GM12878 (cell line): Measurements from ENCODE around the gene CHAD. TPM values are rescaled to one million over a fixed set of nuclear protein-coding genes. Genes with fewer than 3 reads are reported as not detected.
"Not testable (repeated sequence)": the region's sequence is repeated elsewhere in the genome, so short reads cannot be mapped to it uniquely, and the experiment has no call there.

Source experiments
- ATAC-seq: fragments of 200-7000 bp; cut with Tn5 transposase; 3 replicates; pipeline ENCODE4 v1.9.1; 2020; ENCODE audit warnings: mild to moderate bottlenecking, moderate library complexity
- BruUV-seq: library from RNA; stranded (reverse); fragments of 400-500 nt; replicated peaks from 2 replicates; lab custom pipeline; 2021; lab: Mats Ljungman, UMichigan
- CTCF ChIA-PET: fragments of 300-600 bp; sonication (Branson Sonifier 250); formaldehyde crosslinking; extraction: SDS; loops from one replicate; lab custom pipeline; 2021; ENCODE audit warnings: inconsistent platforms; lab: Yijun Ruan, JAX
- POLR2A ChIA-PET: fragments of 350-600 bp; formaldehyde crosslinking; extraction: SDS; loops from one replicate; lab custom pipeline; 2021; ENCODE audit warnings: inconsistent platforms; lab: Charles Lee
- RAD21 ChIA-PET: fragments of 300-600 bp; sonication (Branson Sonifier 250); formaldehyde crosslinking; loops from one replicate; lab custom pipeline; 2023; ENCODE audit warnings: antibody characterized with exemption; ENCODE audit not compliant: unreplicated experiment; lab: Charles Lee
- SMC1A ChIA-PET: fragments of 300-600 bp; sonication (Branson Sonifier 250); formaldehyde crosslinking; loops from one replicate; lab custom pipeline; 2023; ENCODE audit not compliant: unreplicated experiment, uncharacterized antibody; lab: Charles Lee
- DNase-seq: peaks from one replicate; pipeline ENCODE4 v3.0.0-alpha.2; 2011; ENCODE audit warnings: low read depth, low spot score
- FAIRE-seq: peaks from 3 replicates; lab custom pipeline; 2011; peaks lifted over from hg19 to GRCh38; lab: Jason Lieb, UNC
- H2AFZ ChIP-seq: 2 replicates; pipeline ENCODE4 v1.6.0; 2011; ENCODE audit warnings: low read depth, low read length, control low read depth; ENCODE audit not compliant: control insufficient read depth
- H3K27ac ChIP-seq: 2 replicates; pipeline ENCODE4 v1.5.1; 2011; ENCODE audit warnings: control low read depth; ENCODE audit not compliant: control insufficient read depth, insufficient read depth
- H3K27me3 ChIP-seq, 2 experiments: replicated peaks in 1 of 2; 2 replicates each; pipeline versions ENCODE4 v1.6.0 to v1.6.1; 2011; ENCODE audit warnings: low read length in 1 of 2; ENCODE audit not compliant: control insufficient read depth in 2 of 2, insufficient read depth in 2 of 2
- H3K36me3 ChIP-seq, 2 experiments: 2 replicates each; pipeline ENCODE4 v1.5.1; 2011; ENCODE audit warnings: low read length in 1 of 2; ENCODE audit not compliant: control insufficient read depth in 2 of 2, insufficient read depth in 2 of 2
- H3K4me1 ChIP-seq: 2 replicates; pipeline ENCODE4 v1.6.1; 2011; ENCODE audit warnings: mild to moderate bottlenecking, low read length, moderate library complexity, mixed read lengths; ENCODE audit not compliant: control insufficient read depth, insufficient read depth
- H3K4me2 ChIP-seq: 2 replicates; pipeline ENCODE4 v1.6.0; 2011; ENCODE audit warnings: control low read depth; ENCODE audit not compliant: control insufficient read depth, insufficient read depth
- H3K4me3 ChIP-seq: fragments of 200-600 bp; sonication (generic); 2 replicates; pipeline ENCODE4 v1.5.1; 2016
- H3K79me2 ChIP-seq: 2 replicates; pipeline ENCODE4 v1.6.0; 2011; ENCODE audit warnings: low read length; ENCODE audit not compliant: control insufficient read depth, insufficient read depth
- H3K9ac ChIP-seq: 2 replicates; pipeline ENCODE4 v1.8.0; 2011; ENCODE audit warnings: low read length, control low read depth, mixed read lengths; ENCODE audit not compliant: control insufficient read depth, insufficient read depth
- H3K9me3 ChIP-seq: replicated peaks from 3 replicates; pipeline ENCODE4 v1.5.1; 2011; ENCODE audit warnings: mild to moderate bottlenecking, low read length; ENCODE audit not compliant: control insufficient read depth, insufficient read depth
- H4K20me1 ChIP-seq: 2 replicates; pipeline ENCODE4 v1.6.0; 2011; ENCODE audit not compliant: control insufficient read depth, insufficient read depth
- MEF2B ChIP-seq: fragments of 450-650 bp; IDR thresholded peaks from 2 replicates; pipeline ENCODE4 v1.6.1; 2018; ENCODE audit warnings: mild to moderate bottlenecking, moderate library complexity; ENCODE audit not compliant: partially characterized antibody, poor library complexity, severe bottlenecking
- WGBS: methylation state at CpG from one replicate; pipeline ENCODE4 v1.1.6; 2016; ENCODE audit warnings: low lambda C conversion rate; ENCODE audit not compliant: insufficient replicate concordance, insufficient coverage; ENCODE audit errors: missing lambda C conversion rate; 5-methylcytosine and 5-hydroxymethylcytosine counted together
- in situ Hi-C: fragments of 300-500 bp; cut with MboI; formaldehyde crosslinking; loops from 9 replicates; pipeline ENCODE4 v1.14.3; 2018; ENCODE audit warnings: mixed read lengths
- intact Hi-C: fragments of 100-400 bp; cut with micrococcal nuclease; formaldehyde crosslinking; loops from one replicate; pipeline ENCODE4 v1.14.2; 2022; ENCODE audit not compliant: unreplicated experiment
- polyA plus RNA-seq, 11 experiments: library from polyadenylated mRNA; depleted of rRNA in 4 of 11; unstranded in 6 of 11; stranded (reverse) in 5 of 11; fragments of >200 nt; fragmentation: Nextera tagmentation in 4 of 11; fragmentation: Illumina TruSeq in 1 of 11; extraction: Ambion mirVana in 4 of 11; extraction: Trizol in 1 of 11; gene quantifications; 1 replicate in 1 of 11; 2 replicates in 10 of 11; pipeline versions ENCODE4 v1.2.1 to v1.2.3, GENCODE V29; 2011 to 2016; ENCODE audit warnings: inconsistent platforms in 2 of 11, missing spikeins in 2 of 11, low read depth in 1 of 11
- total RNA-seq, 4 experiments: library from RNA; depleted of rRNA in 3 of 4; stranded (reverse); fragments of >200 nt in 3 of 4; fragmentation: Illumina TruSeq in 1 of 4; extraction: Trizol in 1 of 4; gene quantifications; 2 replicates each; pipeline versions ENCODE4 v1.2.1 to v1.2.3, GENCODE V29; 2013 to 2021

The CHAD gene
- total and polyA plus RNA-seq, 10 of the 15 experiments (the other 5 are each of a cell fraction or from before 2014, with no cell fraction given): 0.06 TPM; not detected in 9

- BruUV-seq: no TSS peak
- no peak overlapping the region for H3K9ac ChIP-seq
- no peaks in the 10 kb centered on the region for H3K9me3 ChIP-seq
- no peak overlapping the region for H3K4me2 ChIP-seq
- H3K27me3 ChIP-seq: no peaks in the 10 kb centered on the region
- ChIA-PET CTCF (interaction anchor here (0.6 to 1.6 kb wide), 5 partner anchors 55 to 387 kb away, joined by 3 to 4 read pairs (median 3); partner anchors contain the start of gene LRRC59), SMC1A (interaction anchor here (1.3 kb wide), 1 partner anchor 80 kb away, joined by 4 read pairs; the partner anchor contains the start of gene LRRC59), RAD21 (no interaction called here), POLR2A (interaction anchor here (0.6 kb wide), 1 partner anchor 187 kb away, joined by 3 read pairs; no protein-coding TSS in a partner anchor)
- no peaks in the 10 kb centered on the region for H3K36me3 ChIP-seq
- in situ Hi-C loops (no loop called here), intact Hi-C loops (loop anchor here (5.0 kb wide), 1 partner anchor 129 kb away; the partner anchor contains the start of gene XYLT2)
- ATAC-seq: no peak
- DNase-seq: no peak
- H2AFZ ChIP-seq: no peak overlapping the region
- TF ChIP-seq MEF2B: no peak
- H3K27ac ChIP-seq: no peak overlapping the region
- H4K20me1 ChIP-seq: no peaks in the 10 kb centered on the region
- no peak overlapping the region for H3K4me3 ChIP-seq
- H3K4me1 ChIP-seq: no peaks in the 10 kb centered on the region
- H3K79me2 ChIP-seq: no peaks in the 10 kb centered on the region
- 80% methylated on average over 18 of the region's 18 CpGs for WGBS
- no peak for FAIRE-seq
Observed at GRCh38 chr17:50476545-50477315, 8.1 kb upstream of the CHAD start.

GRCh38 chr17:50475775-50476544 is 7.3 kb upstream of the CHAD start:
- H3K4me3 ChIP-seq, in situ Hi-C loops, H3K27ac ChIP-seq, H3K9me3 ChIP-seq, H3K27me3 ChIP-seq, DNase-seq, RAD21 ChIA-PET, H4K20me1 ChIP-seq, H3K36me3 ChIP-seq, H2AFZ ChIP-seq, H3K9ac ChIP-seq, BruUV-seq, H3K79me2 ChIP-seq, H3K4me2 ChIP-seq, ATAC-seq, FAIRE-seq, H3K4me1 ChIP-seq: not testable (repeated sequence)
- ChIA-PET POLR2A (interaction anchor here (0.6 kb wide), 1 partner anchor 186 kb away, joined by 3 read pairs; no protein-coding TSS in a partner anchor), CTCF (interaction anchor here (0.8 to 2.1 kb wide), 4 partner anchors 54 to 114 kb away, joined by 3 to 8 read pairs (median 4); partner anchors contain the start of gene LRRC59), SMC1A (interaction anchor here (1.1 to 1.3 kb wide), 2 partner anchors 79 to 114 kb away, joined by 4 read pairs; partner anchors contain the start of gene LRRC59)
- 93% methylated on average over 15 of the region's 33 CpGs for WGBS
- intact Hi-C loops: loop anchor here (5.0 kb wide), 1 partner anchor 129 kb away; the partner anchor contains the start of gene XYLT2
